ENCODE results near the gene LIN9.
"Not testable (repeated sequence)": the region's sequence is repeated elsewhere in the genome, so short reads cannot be mapped to it uniquely, and the experiment has no call there.

The LIN9 gene

GRCh38 chr1:226296911-226297310 lies 12.1 kb downstream of the LIN9 start:
- no peaks in the 10 kb centered on the region for H3K9me3 ChIP-seq (ENCODE audit: insufficient read depth, low read depth, low read length)
- H3K27ac ChIP-seq (ENCODE audit: low read length) = no peak overlapping the region
- H3K36me3 ChIP-seq (ENCODE audit: insufficient read depth, low read depth, low read length) = peaks cover 69% of the 10 kb centered on the region
- no peak overlapping the region for H3K9ac ChIP-seq (ENCODE audit: low read depth, low read length)
- no peaks in the 10 kb centered on the region for H3K27me3 ChIP-seq (ENCODE audit: insufficient read depth, low read length)
- H3K4me3 ChIP-seq (ENCODE audit: low read length) = no peak overlapping the region
- no peaks in the 10 kb centered on the region for H3K4me1 ChIP-seq (ENCODE audit: insufficient read depth, low read length)

DNA sequence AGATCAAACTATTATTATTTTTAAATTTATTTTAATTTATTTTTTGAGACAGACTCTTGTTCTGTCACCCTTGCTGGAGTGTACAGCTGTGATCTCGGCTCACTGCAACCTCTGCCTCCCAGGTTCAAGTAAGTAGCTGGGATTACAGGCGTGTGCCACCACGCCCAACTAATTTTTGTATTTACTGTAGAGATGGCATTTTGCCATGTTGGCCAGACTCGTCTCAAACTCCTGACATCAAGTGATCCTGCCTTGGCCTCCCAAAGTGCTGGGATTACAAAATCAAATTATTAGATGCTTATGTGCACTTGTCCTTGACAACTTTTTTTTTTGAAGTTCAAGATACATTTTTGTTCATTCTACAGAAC lies 15.4 kb downstream of the LIN9 start:
- no peaks in the 10 kb centered on the region for H3K4me1 ChIP-seq (ENCODE audit: insufficient read depth, low read length)
- peaks cover 58% of the 10 kb centered on the region for H3K36me3 ChIP-seq (ENCODE audit: insufficient read depth, low read depth, low read length)
- H3K9me3 ChIP-seq (ENCODE audit: insufficient read depth, low read depth, low read length) = no peaks in the 10 kb centered on the region
- H3K27me3 ChIP-seq (ENCODE audit: insufficient read depth, low read length) = no peaks in the 10 kb centered on the region
- no peak overlapping the region for H3K4me3 ChIP-seq (ENCODE audit: low read length)
- no peak overlapping the region for H3K9ac ChIP-seq (ENCODE audit: low read depth, low read length)
- H3K27ac ChIP-seq (ENCODE audit: low read length) = no peak overlapping the region

DNA sequence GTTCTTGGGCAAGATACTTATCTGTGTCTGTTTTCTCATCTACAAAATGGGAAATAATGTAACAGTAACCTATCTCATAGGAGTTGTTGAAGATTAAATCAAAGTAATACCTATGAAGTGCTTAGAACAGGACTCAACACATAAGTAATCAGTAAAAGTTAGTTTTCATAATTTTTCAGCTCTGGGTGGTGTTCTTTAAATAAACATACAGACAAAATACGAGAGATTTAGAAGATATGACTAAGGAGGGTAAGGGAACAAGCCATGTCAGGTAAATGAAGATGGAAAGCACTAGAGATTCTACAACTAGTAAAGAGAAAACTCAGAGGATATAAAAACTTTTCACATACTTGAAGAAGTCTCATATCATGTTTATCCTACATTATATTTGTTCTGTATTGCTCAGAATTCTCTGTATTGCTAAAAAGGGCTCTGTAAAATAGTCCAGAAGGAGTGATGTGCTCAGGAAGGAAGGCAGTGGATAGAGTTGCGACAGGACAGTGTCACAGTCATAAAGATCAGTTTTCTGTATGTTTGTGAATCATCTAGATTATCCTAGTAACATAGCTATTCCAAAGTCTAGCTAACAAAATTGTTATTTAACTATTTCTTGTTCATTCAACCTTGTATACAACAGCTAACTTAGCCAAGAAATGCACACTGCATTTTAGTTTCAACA lies 16.0 kb downstream of the LIN9 start:
- Histone ChIP-seq H3K9me3 (ENCODE audit: insufficient read depth, low read depth, low read length) (no peaks in the 10 kb centered on the region), H3K27me3 (ENCODE audit: insufficient read depth, low read length) (no peaks in the 10 kb centered on the region), H3K4me1 (ENCODE audit: insufficient read depth, low read length) (no peaks in the 10 kb centered on the region), H3K36me3 (ENCODE audit: insufficient read depth, low read depth, low read length) (peaks cover 53% of the 10 kb centered on the region), H3K27ac (ENCODE audit: low read length) (no peak overlapping the region), H3K4me3 (ENCODE audit: low read length) (no peak overlapping the region), H3K9ac (ENCODE audit: low read depth, low read length) (no peak overlapping the region)

GRCh38 chr1:226287587-226287986 lies 21.4 kb downstream of the LIN9 start:
- H3K9me3 ChIP-seq (ENCODE audit: insufficient read depth, low read depth, low read length) = no peaks in the 10 kb centered on the region
- H3K27ac ChIP-seq (ENCODE audit: low read length) = no peak overlapping the region
- H3K4me1 ChIP-seq (ENCODE audit: insufficient read depth, low read length) = no peaks in the 10 kb centered on the region
- no peak overlapping the region for H3K9ac ChIP-seq (ENCODE audit: low read depth, low read length)
- H3K27me3 ChIP-seq (ENCODE audit: insufficient read depth, low read length) = no peaks in the 10 kb centered on the region
- H3K36me3 ChIP-seq (ENCODE audit: insufficient read depth, low read depth, low read length) = peaks cover 56% of the 10 kb centered on the region
- no peak overlapping the region for H3K4me3 ChIP-seq (ENCODE audit: low read length)

- Histone ChIP-seq H3K9me3 (ENCODE audit: insufficient read depth, low read depth, low read length) (no peaks in the 10 kb centered on the region), H3K36me3 (ENCODE audit: insufficient read depth, low read depth, low read length) (peaks cover 51% of the 10 kb centered on the region), H3K4me3 (ENCODE audit: low read length) (no peak overlapping the region), H3K27me3 (ENCODE audit: insufficient read depth, low read length) (no peaks in the 10 kb centered on the region), H3K4me1 (ENCODE audit: insufficient read depth, low read length) (no peaks in the 10 kb centered on the region), H3K9ac (ENCODE audit: low read depth, low read length) (no peak overlapping the region), H3K27ac (ENCODE audit: low read length) (no peak overlapping the region)
These were observed 27.9 kb downstream of the LIN9 start for GRCh38 chr1:226281058-226281457.

DNA sequence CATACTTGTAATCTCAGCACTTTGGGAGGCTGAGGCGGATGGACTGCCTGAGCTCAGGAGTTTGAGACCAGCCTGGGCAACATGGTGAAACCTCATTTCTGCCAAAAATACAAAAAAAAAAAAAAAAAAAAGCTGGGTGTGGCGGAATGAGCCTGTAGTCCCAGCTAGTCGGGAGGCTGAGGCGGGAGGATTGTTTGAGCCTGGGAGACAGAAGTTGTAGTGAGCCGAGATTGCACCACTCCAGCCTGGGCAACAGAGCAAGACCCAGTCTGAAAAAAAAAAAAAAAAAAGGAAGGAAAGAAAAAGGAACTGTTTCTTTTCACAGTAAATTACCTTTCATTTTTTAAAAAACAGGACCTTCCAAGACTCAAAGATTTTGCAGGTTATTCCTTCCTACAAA lies 29.5 kb downstream of the LIN9 start:
- no peak overlapping the region for H3K9ac ChIP-seq (ENCODE audit: low read depth, low read length)
- H3K27me3 ChIP-seq (ENCODE audit: insufficient read depth, low read length) = no peaks in the 10 kb centered on the region
- H3K4me1 ChIP-seq (ENCODE audit: insufficient read depth, low read length) = no peaks in the 10 kb centered on the region
- no peaks in the 10 kb centered on the region for H3K9me3 ChIP-seq (ENCODE audit: insufficient read depth, low read depth, low read length)
- no peak overlapping the region for H3K4me3 ChIP-seq (ENCODE audit: low read length)
- H3K36me3 ChIP-seq (ENCODE audit: insufficient read depth, low read depth, low read length) = peaks cover 43% of the 10 kb centered on the region
- H3K27ac ChIP-seq (ENCODE audit: low read length) = no peak overlapping the region

- Histone ChIP-seq H3K27ac (ENCODE audit: low read length) (no peak overlapping the region), H3K9me3 (ENCODE audit: insufficient read depth, low read depth, low read length) (no peaks in the 10 kb centered on the region), H3K36me3 (ENCODE audit: insufficient read depth, low read depth, low read length) (peaks cover 35% of the 10 kb centered on the region), H3K9ac (ENCODE audit: low read depth, low read length) (no peak overlapping the region), H3K27me3 (ENCODE audit: insufficient read depth, low read length) (no peaks in the 10 kb centered on the region), H3K4me3 (ENCODE audit: low read length) (no peak overlapping the region), H3K4me1 (ENCODE audit: insufficient read depth, low read length) (no peaks in the 10 kb centered on the region)
These were observed 31.1 kb downstream of the LIN9 start for GRCh38 chr1:226277897-226278296.

DNA sequence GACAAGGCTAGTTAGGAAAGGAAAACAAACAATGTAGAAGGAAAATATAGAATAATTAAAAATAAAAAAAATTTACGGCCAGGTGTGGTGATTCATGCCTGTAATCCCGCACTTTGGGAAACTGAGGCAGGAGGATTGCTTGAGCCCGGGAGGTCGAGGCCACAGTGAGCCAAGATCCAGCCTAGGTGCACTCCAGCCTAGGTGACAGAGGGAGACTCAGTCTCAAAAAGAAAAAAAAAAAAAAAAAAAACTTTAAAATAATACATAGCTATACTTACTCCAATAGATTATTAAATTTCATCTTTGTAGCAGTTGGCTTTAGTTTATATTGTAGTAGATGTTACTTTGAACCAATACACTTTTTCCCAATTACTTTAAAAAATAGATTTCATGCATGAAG lies 32.0 kb downstream of the LIN9 start:
- Histone ChIP-seq H3K4me1 (ENCODE audit: insufficient read depth, low read length) (no peaks in the 10 kb centered on the region), H3K9ac (ENCODE audit: low read depth, low read length) (no peak overlapping the region), H3K27ac (ENCODE audit: low read length) (no peak overlapping the region), H3K27me3 (ENCODE audit: insufficient read depth, low read length) (no peaks in the 10 kb centered on the region), H3K9me3 (ENCODE audit: insufficient read depth, low read depth, low read length) (no peaks in the 10 kb centered on the region), H3K4me3 (ENCODE audit: low read length) (no peak overlapping the region), H3K36me3 (ENCODE audit: insufficient read depth, low read depth, low read length) (peaks cover 33% of the 10 kb centered on the region)

- H3K27me3 ChIP-seq (ENCODE audit: insufficient read depth, low read length) = no peaks in the 10 kb centered on the region
These were observed 32.8 kb downstream of the LIN9 start for GRCh38 chr1:226276077-226276682.

DNA sequence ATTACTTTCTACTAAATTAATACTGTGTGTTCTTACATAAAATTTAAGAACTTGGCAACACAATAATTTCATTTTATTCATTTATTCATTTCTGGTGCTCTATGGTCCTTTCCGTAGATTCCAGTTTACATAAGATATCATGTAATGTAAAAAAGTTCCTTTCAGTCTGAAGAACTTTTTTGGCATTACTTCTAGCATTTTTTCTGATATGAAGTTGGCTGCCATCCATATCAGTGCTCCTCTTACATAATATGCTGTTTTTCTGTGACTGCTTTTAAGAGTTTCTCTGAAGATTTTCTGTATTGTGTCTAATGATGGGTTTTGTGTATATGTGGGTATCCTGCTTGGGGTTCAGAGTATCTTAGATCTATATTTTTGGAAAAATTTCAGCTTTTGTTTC lies 34.8 kb downstream of the LIN9 start:
- H3K9ac ChIP-seq (ENCODE audit: low read depth, low read length) = no peak overlapping the region
- H3K27ac ChIP-seq (ENCODE audit: low read length) = no peak overlapping the region
- no peak overlapping the region for H3K4me3 ChIP-seq (ENCODE audit: low read length)
- H3K4me1 ChIP-seq (ENCODE audit: insufficient read depth, low read length) = no peaks in the 10 kb centered on the region
- no peaks in the 10 kb centered on the region for H3K9me3 ChIP-seq (ENCODE audit: insufficient read depth, low read depth, low read length)
- no peaks in the 10 kb centered on the region for H3K27me3 ChIP-seq (ENCODE audit: insufficient read depth, low read length)
- peaks cover 31% of the 10 kb centered on the region for H3K36me3 ChIP-seq (ENCODE audit: insufficient read depth, low read depth, low read length)

More at GRCh38 chr1:226276077-226276682, 32.8 kb downstream of the LIN9 start:
- H3K9ac ChIP-seq (ENCODE audit: low read depth, low read length) = no peak overlapping the region
- H3K4me3 ChIP-seq (ENCODE audit: low read length) = no peak overlapping the region
- no peaks in the 10 kb centered on the region for H3K4me1 ChIP-seq (ENCODE audit: insufficient read depth, low read length)
- no peaks in the 10 kb centered on the region for H3K9me3 ChIP-seq (ENCODE audit: insufficient read depth, low read depth, low read length)
- peaks cover 33% of the 10 kb centered on the region for H3K36me3 ChIP-seq (ENCODE audit: insufficient read depth, low read depth, low read length)
- no peak overlapping the region for H3K27ac ChIP-seq (ENCODE audit: low read length)

- not testable (repeated sequence) for H3K9me3 ChIP-seq (ENCODE audit: insufficient read depth, low read depth, low read length); H3K27me3 ChIP-seq (ENCODE audit: insufficient read depth, low read length); H3K4me3 ChIP-seq (ENCODE audit: low read length); H3K27ac ChIP-seq (ENCODE audit: low read length); H3K9ac ChIP-seq (ENCODE audit: low read depth, low read length); H3K4me1 ChIP-seq (ENCODE audit: insufficient read depth, low read length)
- peaks cover 43% of the 10 kb centered on the region for H3K36me3 ChIP-seq (ENCODE audit: insufficient read depth, low read depth, low read length)
These were observed 36.6 kb downstream of the LIN9 start for GRCh38 chr1:226272233-226272902.

All from iPS-20b (cell line).